Measurements from ENCODE around the gene EIF3K.
A peak's percentile ranks its signal among the peaks of the same experiment; 100 is the strongest.

The EIF3K gene

DNA sequence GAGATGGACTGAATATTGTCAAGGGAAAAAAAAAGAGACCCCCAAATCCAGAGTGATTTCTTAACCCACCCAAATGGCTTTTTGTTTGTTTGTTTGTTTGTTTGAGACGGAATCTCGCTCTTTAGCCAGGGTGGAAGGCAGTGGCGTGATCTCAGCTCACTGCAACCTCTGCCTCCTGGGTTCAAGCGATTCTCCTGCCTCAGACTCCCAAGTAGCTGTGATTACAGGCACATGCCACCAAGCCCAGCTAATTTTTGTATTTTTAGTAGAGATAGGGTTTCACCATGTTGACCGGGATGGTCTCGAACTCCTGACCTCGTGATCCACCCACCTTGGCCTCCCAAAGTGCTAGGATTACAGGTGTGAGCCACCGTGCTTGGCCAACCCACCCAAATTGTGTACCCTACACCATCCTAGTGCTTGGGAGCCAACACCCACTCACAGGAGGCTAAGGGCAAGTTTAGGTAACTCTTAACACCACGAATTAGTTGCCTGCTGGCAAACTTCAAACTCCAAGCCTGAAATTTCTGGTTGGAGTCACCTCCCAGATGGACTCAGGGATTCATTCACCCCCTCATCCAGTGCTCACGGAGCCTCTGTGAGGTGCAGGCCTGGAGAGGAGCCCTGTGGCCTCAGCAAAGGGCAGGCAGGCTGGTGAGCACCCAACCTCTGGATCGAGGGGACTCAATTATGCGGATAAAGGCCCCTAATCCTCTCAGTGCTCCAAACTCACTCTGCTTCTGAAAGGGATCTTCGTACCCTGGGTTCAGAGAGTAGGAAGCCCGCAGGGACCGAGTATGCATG, 66.1 kb downstream of the EIF3K start:
- no peak for DNase-seq (ENCODE audit: low read depth, low spot score)
- in situ Hi-C loops (cut with HindIII; ENCODE audit: low sequenced_read_pairs): no loop called here
- no peak overlapping the region for H3K4me3 ChIP-seq (ENCODE audit: low read depth, low read length)
- TF ChIP-seq, protein P1, sequence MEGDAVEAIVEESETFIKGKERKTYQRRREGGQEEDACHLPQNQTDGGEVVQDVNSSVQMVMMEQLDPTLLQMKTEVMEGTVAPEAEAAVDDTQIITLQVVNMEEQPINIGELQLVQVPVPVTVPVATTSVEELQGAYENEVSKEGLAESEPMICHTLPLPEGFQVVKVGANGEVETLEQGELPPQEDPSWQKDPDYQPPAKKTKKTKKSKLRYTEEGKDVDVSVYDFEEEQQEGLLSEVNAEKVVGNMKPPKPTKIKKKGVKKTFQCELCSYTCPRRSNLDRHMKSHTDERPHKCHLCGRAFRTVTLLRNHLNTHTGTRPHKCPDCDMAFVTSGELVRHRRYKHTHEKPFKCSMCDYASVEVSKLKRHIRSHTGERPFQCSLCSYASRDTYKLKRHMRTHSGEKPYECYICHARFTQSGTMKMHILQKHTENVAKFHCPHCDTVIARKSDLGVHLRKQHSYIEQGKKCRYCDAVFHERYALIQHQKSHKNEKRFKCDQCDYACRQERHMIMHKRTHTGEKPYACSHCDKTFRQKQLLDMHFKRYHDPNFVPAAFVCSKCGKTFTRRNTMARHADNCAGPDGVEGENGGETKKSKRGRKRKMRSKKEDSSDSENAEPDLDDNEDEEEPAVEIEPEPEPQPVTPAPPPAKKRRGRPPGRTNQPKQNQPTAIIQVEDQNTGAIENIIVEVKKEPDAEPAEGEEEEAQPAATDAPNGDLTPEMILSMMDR (IDR thresholded peaks at IDR 0.05; ENCODE audit: low read depth, low read length): no peak

DNA sequence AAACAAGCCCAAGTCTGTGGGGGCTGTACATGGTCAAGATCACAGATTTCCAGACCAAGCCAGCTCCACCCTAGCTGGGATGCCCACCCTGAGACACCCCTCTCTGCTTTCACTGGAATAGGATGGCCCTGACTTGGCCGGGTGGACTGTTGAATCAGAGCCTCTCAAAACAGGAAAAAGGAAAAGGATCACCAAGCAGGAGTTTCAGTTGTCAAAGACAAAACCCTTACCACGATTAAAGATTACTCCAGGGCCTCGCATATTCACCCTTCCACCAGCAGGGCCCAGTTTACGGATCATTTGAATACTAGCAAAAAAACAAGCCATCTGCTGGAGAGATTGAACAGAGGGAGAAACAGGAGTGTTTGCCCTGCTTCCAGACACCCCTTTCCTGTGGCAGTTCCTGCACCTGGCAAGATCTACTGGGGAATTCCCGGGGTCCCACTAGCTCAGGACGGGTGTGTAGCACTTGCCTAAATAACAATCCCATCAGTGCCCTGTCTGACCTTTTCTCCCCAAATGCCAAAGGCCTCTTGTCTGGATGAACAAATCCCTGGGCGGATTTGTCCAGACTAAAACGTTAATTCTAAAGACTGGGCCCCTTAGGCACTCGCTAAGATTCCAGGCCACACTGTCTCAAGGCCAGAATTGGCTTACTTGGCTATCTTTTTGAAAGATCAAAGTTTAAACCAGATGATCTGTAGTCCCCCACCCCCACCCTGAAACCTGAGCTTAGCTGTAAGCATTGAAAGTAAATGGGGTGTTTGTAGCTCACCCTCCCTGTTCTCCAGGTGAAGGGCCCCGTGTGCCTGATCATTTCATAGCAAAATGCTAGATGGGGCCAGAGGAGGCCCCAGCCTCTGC, 66.9 kb downstream of the EIF3K start:
- TF ChIP-seq, protein P1 (IDR thresholded peaks at IDR 0.05; ENCODE audit: low read depth, low read length): peak; percentile 54
- DNase-seq (ENCODE audit: low read depth, low spot score): peak; percentile 76
- H3K4me3 ChIP-seq (ENCODE audit: low read depth, low read length): no peak overlapping the region
- in situ Hi-C loops (cut with HindIII; ENCODE audit: low sequenced_read_pairs): no loop called here

DNA sequence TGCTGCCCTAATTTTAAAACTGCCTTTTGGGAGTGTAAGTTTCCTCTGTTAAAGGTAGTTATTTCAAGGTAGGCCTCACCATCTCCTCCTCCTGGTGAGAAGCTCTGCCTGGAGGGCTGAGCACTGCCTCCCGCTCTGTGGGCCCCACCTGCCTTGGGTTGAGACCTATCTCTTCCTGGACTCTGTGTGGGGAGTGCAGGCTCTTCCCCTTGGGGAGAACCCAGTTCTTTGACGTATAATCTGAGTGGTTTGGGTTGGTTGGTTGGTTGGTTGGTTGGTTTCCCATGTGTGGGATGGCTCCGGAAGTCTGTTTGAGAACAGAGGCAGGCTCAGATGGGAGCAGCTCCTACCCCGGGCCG, 67.5 kb downstream of the EIF3K start:
- in situ Hi-C loops (cut with HindIII; ENCODE audit: low sequenced_read_pairs): no loop called here
- no peak overlapping the region for H3K4me3 ChIP-seq (ENCODE audit: low read depth, low read length)
- DNase-seq (ENCODE audit: low read depth, low spot score): no peak
- TF ChIP-seq, protein P1 (IDR thresholded peaks at IDR 0.05; ENCODE audit: low read depth, low read length): no peak
